Keratinocyte (primary cell): Measurements from ENCODE around the gene CD160. TPM values are rescaled to one million over a fixed set of nuclear protein-coding genes. Genes with fewer than 3 reads are reported as not detected.

Experiments
- DNase-seq: peaks from one replicate; pipeline ENCODE4 v3.0.0-alpha.2; 2011; ENCODE audit warnings: low read depth, missing footprints, low spot score
- FAIRE-seq: peaks from 2 replicates; lab custom pipeline; 2011; peaks lifted over from hg19 to GRCh38; lab: Jason Lieb, UNC
- H2AFZ ChIP-seq: 2 replicates; pipeline ENCODE4 v1.6.0; 2012; ENCODE audit warnings: low read length, control low read depth, inconsistent platforms; ENCODE audit not compliant: control insufficient read depth
- H3K27ac ChIP-seq: 2 replicates; pipeline ENCODE4 v1.5.1; 2011; ENCODE audit warnings: low read length; ENCODE audit not compliant: control insufficient read depth, insufficient read depth
- H3K27me3 ChIP-seq: 3 replicates; pipeline ENCODE4 v1.6.0; 2011; ENCODE audit warnings: low read length; ENCODE audit not compliant: control insufficient read depth, insufficient read depth; ENCODE audit errors: extremely low read depth
- H3K36me3 ChIP-seq, 2 experiments: 2 replicates in 1 of 2; 3 replicates in 1 of 2; pipeline ENCODE4 v1.5.1; 2011; ENCODE audit warnings: low read length in 2 of 2, mild to moderate bottlenecking in 1 of 2; ENCODE audit not compliant: control insufficient read depth in 2 of 2, insufficient read depth in 2 of 2; ENCODE audit errors: extremely low read depth in 1 of 2
- H3K4me1 ChIP-seq: 3 replicates; pipeline ENCODE4 v1.5.1; 2011; ENCODE audit warnings: low read length; ENCODE audit not compliant: control insufficient read depth, insufficient read depth; ENCODE audit errors: extremely low read depth
- H3K4me2 ChIP-seq: 3 replicates; pipeline ENCODE4 v1.6.0; 2011; ENCODE audit warnings: low read depth, low read length; ENCODE audit not compliant: control insufficient read depth, insufficient read depth; ENCODE audit errors: extremely low read depth
- H3K4me3 ChIP-seq, 3 experiments: fragments of 200-600 bp in 1 of 3; sonication (generic) in 1 of 3; 2 replicates in 2 of 3; 3 replicates in 1 of 3; pipeline ENCODE4 v1.5.1; 2011 to 2016; ENCODE audit warnings: low read length in 3 of 3, mild to moderate bottlenecking in 3 of 3, control low read depth in 2 of 3, inconsistent platforms in 1 of 3, low read depth in 1 of 3, mixed read lengths in 1 of 3, mixed run types in 1 of 3, moderate library complexity in 1 of 3; ENCODE audit not compliant: control insufficient read depth in 2 of 3, insufficient read depth in 2 of 3; ENCODE audit errors: extremely low read depth in 1 of 3
- H3K79me2 ChIP-seq: 2 replicates; pipeline ENCODE4 v1.6.0; 2012; ENCODE audit warnings: low read length; ENCODE audit not compliant: control insufficient read depth, insufficient read depth
- H3K9ac ChIP-seq: 3 replicates; pipeline ENCODE4 v1.6.0; 2011; ENCODE audit warnings: low read length; ENCODE audit not compliant: control insufficient read depth, insufficient read depth; ENCODE audit errors: extremely low read depth
- H3K9me1 ChIP-seq: 3 replicates; pipeline ENCODE4 v1.6.0; 2011; ENCODE audit warnings: low read length; ENCODE audit not compliant: control insufficient read depth, insufficient read depth; ENCODE audit errors: extremely low read depth
- H3K9me3 ChIP-seq: 2 replicates; pipeline ENCODE4 v1.5.1; 2012; ENCODE audit warnings: low read depth, low read length; ENCODE audit not compliant: control insufficient read depth
- H4K20me1 ChIP-seq: 3 replicates; pipeline ENCODE4 v1.6.0; 2011; ENCODE audit warnings: low read length; ENCODE audit not compliant: control insufficient read depth, insufficient read depth; ENCODE audit errors: extremely low read depth
- CTCF ChIP-seq, 3 experiments: IDR thresholded peaks in 1 of 3; conservative IDR thresholded peaks in 1 of 3; optimal IDR thresholded peaks in 1 of 3; 2 replicates in 2 of 3; 3 replicates in 1 of 3; pipeline versions ENCODE3 to v1.5.1; 2011; ENCODE audit warnings: low read length in 3 of 3, mild to moderate bottlenecking in 3 of 3, moderate library complexity in 2 of 3, control low read depth in 1 of 3, inconsistent platforms in 1 of 3; ENCODE audit not compliant: insufficient read depth in 2 of 3; ENCODE audit errors: extremely low read depth in 1 of 3
- EZH2 ChIP-seq: IDR thresholded peaks from one replicate; pipeline ENCODE4 v1.6.1; 2012; ENCODE audit warnings: inconsistent platforms, mild to moderate bottlenecking, low read length, moderate library complexity
- dilution Hi-C: fragments of 300-500 bp; cut with MboI; formaldehyde crosslinking; loops from one replicate; pipeline ENCODE4 v1.7.0; 2020; ENCODE audit warnings: low sequenced_read_pairs; ENCODE audit not compliant: extremely low pct_ligation_motif_present
- polyA plus RNA-seq, 5 experiments: library from polyadenylated mRNA; depleted of rRNA in 3 of 5; stranded (reverse) in 3 of 5; stranded (forward) in 1 of 5; unstranded in 1 of 5; fragments of >200 nt; gene quantifications; 1 replicate in 1 of 5; 2 replicates in 3 of 5; 3 replicates in 1 of 5; pipeline versions ENCODE4 v1.2.1 to v1.2.3, GENCODE V29; 2011 to 2012; ENCODE audit warnings: missing spikeins in 2 of 5, low read depth in 1 of 5, low replicate concordance in 1 of 5

Gene CD160
- polyA plus RNA-seq, 1 donor (not counting 4 experiments of a cell fraction or from before 2014, with no cell fraction given) = not detected

- H4K20me1 ChIP-seq = no peaks in the 10 kb centered on the region
- H2AFZ ChIP-seq = no peak overlapping the region
- FAIRE-seq (no peak), DNase-seq (no peak)
- H3K9ac ChIP-seq = no peak overlapping the region
- no peaks in the 10 kb centered on the region for H3K27me3 ChIP-seq
- H3K27ac ChIP-seq = no peak overlapping the region
- H3K9me1 ChIP-seq = no peaks in the 10 kb centered on the region
- no peaks in the 10 kb centered on the region for H3K79me2 ChIP-seq
- H3K4me2 ChIP-seq = no peak overlapping the region
- H3K9me3 ChIP-seq = no peaks in the 10 kb centered on the region
- TF ChIP-seq EZH2 = no peak
- no peak for TF ChIP-seq CTCF (optimal IDR thresholded peaks at IDR 0.05 in 1 of 3, IDR thresholded peaks at IDR 0.05 in 1 of 3, conservative IDR thresholded peaks at IDR 0.05 in 1 of 3; ENCODE audit: extremely low read depth in 1 of 3, insufficient read depth in 2 of 3, low read length in 3 of 3)
- no peak overlapping the region for H3K4me3 ChIP-seq
- peaks cover 6% of the 10 kb centered on the region for H3K4me1 ChIP-seq
- no peaks in the 10 kb centered on the region for H3K36me3 ChIP-seq
- dilution Hi-C loops = no loop called here
Measured at GRCh38 chr1:145777357-145778145, 58.3 kb downstream of the CD160 start.

DNA sequence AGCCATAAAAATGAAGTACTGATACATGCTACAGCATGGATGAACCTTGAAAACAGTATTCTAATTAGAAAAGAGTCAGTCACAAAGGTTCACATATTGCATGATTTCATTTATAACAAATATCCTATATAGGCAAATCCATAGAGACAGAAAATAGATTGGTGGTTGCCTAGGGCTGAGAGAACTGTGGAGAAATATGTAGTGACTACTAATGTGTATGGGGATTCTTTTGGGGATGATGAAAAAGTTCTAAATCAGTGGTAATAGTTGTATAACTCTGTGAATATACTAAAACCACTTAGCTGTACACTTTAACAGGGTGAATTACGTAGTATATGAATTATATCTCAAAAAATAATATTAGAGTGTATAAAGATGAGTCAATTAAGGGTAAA, 58.8 kb downstream of the CD160 start:
- no peak overlapping the region for H2AFZ ChIP-seq
- H4K20me1 ChIP-seq = no peaks in the 10 kb centered on the region
- H3K4me2 ChIP-seq = no peak overlapping the region
- H3K36me3 ChIP-seq = no peaks in the 10 kb centered on the region
- TF ChIP-seq EZH2 (no peak), CTCF (optimal IDR thresholded peaks at IDR 0.05 in 1 of 3, IDR thresholded peaks at IDR 0.05 in 1 of 3, conservative IDR thresholded peaks at IDR 0.05 in 1 of 3; ENCODE audit: extremely low read depth in 1 of 3, insufficient read depth in 2 of 3, low read length in 3 of 3) (no peak)
- no peaks in the 10 kb centered on the region for H3K79me2 ChIP-seq
- no peak overlapping the region for H3K9ac ChIP-seq
- DNase-seq (no peak), FAIRE-seq (no peak)
- H3K4me3 ChIP-seq = no peak overlapping the region
- peaks cover 9% of the 10 kb centered on the region for H3K4me1 ChIP-seq
- dilution Hi-C loops = no loop called here
- H3K9me3 ChIP-seq = no peaks in the 10 kb centered on the region
- no peaks in the 10 kb centered on the region for H3K9me1 ChIP-seq
- no peak overlapping the region for H3K27ac ChIP-seq
- H3K27me3 ChIP-seq = no peaks in the 10 kb centered on the region
